Endodermal cell (in vitro differentiated cells): ENCODE measurements around the gene ELAVL3. TPM values are rescaled to one million over a fixed set of nuclear protein-coding genes. Genes with fewer than 3 reads are reported as not detected.
A peak's percentile ranks its signal among the peaks of the same experiment; 100 is the strongest.

ENCODE experiments used
- DNase-seq: peaks from one replicate; pipeline ENCODE4 v3.0.0-alpha.2; 2017
- H3K27ac ChIP-seq: 2 replicates; pipeline ENCODE4 v1.5.1; 2013; ENCODE audit warnings: mild to moderate bottlenecking, low read depth, low read length, moderate library complexity
- H3K27me3 ChIP-seq: 2 replicates; pipeline ENCODE4 v1.6.1; 2013; ENCODE audit warnings: mild to moderate bottlenecking, low read length, moderate library complexity; ENCODE audit not compliant: insufficient read depth, control insufficient read depth, poor library complexity, severe bottlenecking
- H3K36me3 ChIP-seq: 2 replicates; pipeline ENCODE4 v1.7.0; 2013; ENCODE audit warnings: mild to moderate bottlenecking, low read length, moderate library complexity; ENCODE audit not compliant: control insufficient read depth, insufficient read depth
- H3K4me1 ChIP-seq: one replicate; pipeline ENCODE4 v1.7.0; 2013; ENCODE audit warnings: low read length; ENCODE audit not compliant: control insufficient read depth, insufficient read depth
- H3K4me3 ChIP-seq: 2 replicates; pipeline ENCODE4 v1.5.1; 2013; ENCODE audit warnings: mild to moderate bottlenecking, low read length, moderate library complexity
- H3K9ac ChIP-seq: 2 replicates; pipeline ENCODE4 v1.6.1; 2013; ENCODE audit warnings: mild to moderate bottlenecking, low read length, moderate library complexity; ENCODE audit not compliant: poor library complexity, severe bottlenecking; ENCODE audit errors: extremely low read depth
- H3K9me3 ChIP-seq: 2 replicates; pipeline ENCODE4 v1.6.1; 2013; ENCODE audit warnings: mild to moderate bottlenecking, low read length, moderate library complexity; ENCODE audit not compliant: control insufficient read depth
- H3K27ac Mint-ChIP-seq: 2 replicates; pipeline ENCODE4 v1.8.0; 2020; ENCODE audit warnings: mixed read lengths
- H3K27me3 Mint-ChIP-seq: 2 replicates; pipeline ENCODE4 v1.8.0; 2021; ENCODE audit warnings: mild to moderate bottlenecking, mixed read lengths; ENCODE audit not compliant: insufficient read depth
- H3K36me3 Mint-ChIP-seq: 2 replicates; pipeline ENCODE4 v1.8.0; 2020; ENCODE audit warnings: low read depth, mixed read lengths
- H3K4me1 Mint-ChIP-seq: 2 replicates; pipeline ENCODE4 v1.8.0; 2020; ENCODE audit warnings: mixed read lengths
- H3K4me3 Mint-ChIP-seq: 2 replicates; pipeline ENCODE4 v1.8.0; 2020; ENCODE audit warnings: mild to moderate bottlenecking, moderate library complexity, mixed read lengths
- H3K9me3 Mint-ChIP-seq: 2 replicates; pipeline ENCODE4 v1.8.0; 2020; ENCODE audit warnings: mild to moderate bottlenecking, mixed read lengths
- CTCF ChIP-seq: fragments of 200-600 bp; sonication (generic); conservative IDR thresholded peaks from 2 replicates; pipeline ENCODE4 v1.5.0; 2021; ENCODE audit warnings: antibody characterized with exemption, mild to moderate bottlenecking
- WGBS, 2 experiments: methylation state at CpG; one replicate each; pipeline versions ENCODE4 v1.1.5 to v1.1.7; 2013; ENCODE audit warnings: missing lambda C conversion rate in 2 of 2, mixed read lengths in 1 of 2; ENCODE audit not compliant: insufficient coverage in 1 of 2, insufficient read length in 1 of 2; 5-methylcytosine and 5-hydroxymethylcytosine counted together
- total RNA-seq, 2 donors: library from RNA; stranded (reverse); fragmentation: NEBNext Ultra II Directional in 1 of 2; extraction: Animal tissue kit (Norgen Biotek cat#: 25700) in 1 of 2; gene quantifications; 2 replicates in 1 of 2; 3 replicates in 1 of 2; pipeline ENCODE4 v1.2.1, GENCODE V29; 2021

The ELAVL3 gene
- total RNA-seq, 2 donors from 2014 or later = 0.55 TPM; not detected in 1

- H3K36me3 Mint-ChIP-seq = peaks cover 29% of the 10 kb centered on the region
- Histone ChIP-seq H3K36me3 (peaks cover 47% of the 10 kb centered on the region), H3K9me3 (no peaks in the 10 kb centered on the region), H3K4me1 (no peaks in the 10 kb centered on the region), H3K4me3 (no peak overlapping the region), H3K27me3 (no peaks in the 10 kb centered on the region), H3K27ac (no peak overlapping the region), H3K9ac (no peak overlapping the region)
- no peak for TF ChIP-seq CTCF
- H3K9me3 Mint-ChIP-seq = no peaks in the 10 kb centered on the region
- H3K4me3 Mint-ChIP-seq = no peak overlapping the region
- H3K27me3 Mint-ChIP-seq = no peaks in the 10 kb centered on the region
- no peak overlapping the region for H3K27ac Mint-ChIP-seq
- H3K4me1 Mint-ChIP-seq = peaks cover 4% of the 10 kb centered on the region
- WGBS, 2 experiments = 96 to 100% methylated on average over 4 to 13 of the region's 13 CpGs
- DNase-seq = no peak
Observed at GRCh38 chr19:11448410-11448809, 32.4 kb downstream of the ELAVL3 start.

- H3K27ac Mint-ChIP-seq = no peak overlapping the region
- no peak for DNase-seq
- no peaks in the 10 kb centered on the region for H3K9me3 Mint-ChIP-seq
- Histone ChIP-seq H3K9ac (no peak overlapping the region), H3K9me3 (no peaks in the 10 kb centered on the region), H3K4me1 (no peaks in the 10 kb centered on the region), H3K27ac (no peak overlapping the region), H3K27me3 (no peaks in the 10 kb centered on the region), H3K4me3 (no peak overlapping the region), H3K36me3 (peaks cover 49% of the 10 kb centered on the region)
- WGBS, 2 experiments = 96 to 97% methylated on average over 11 to 35 of the region's 35 CpGs
- no peak overlapping the region for H3K4me3 Mint-ChIP-seq
- peaks cover 33% of the 10 kb centered on the region for H3K36me3 Mint-ChIP-seq
- H3K4me1 Mint-ChIP-seq = peaks cover 3% of the 10 kb centered on the region
- no peak for TF ChIP-seq CTCF
- no peaks in the 10 kb centered on the region for H3K27me3 Mint-ChIP-seq
Observed at GRCh38 chr19:11447347-11448262, 33.2 kb downstream of the ELAVL3 start.

GRCh38 chr19:11446652-11447301, 34.1 kb downstream of the ELAVL3 start:
- Histone ChIP-seq H3K4me3 (no peak overlapping the region), H3K4me1 (no peaks in the 10 kb centered on the region), H3K27ac (no peak overlapping the region), H3K9me3 (no peaks in the 10 kb centered on the region), H3K36me3 (peaks cover 57% of the 10 kb centered on the region), H3K9ac (no peak overlapping the region), H3K27me3 (no peaks in the 10 kb centered on the region)
- Mint-ChIP-seq H3K27ac (peak overlapping the region; percentile 27), H3K27me3 (no peaks in the 10 kb centered on the region), H3K36me3 (peaks cover 40% of the 10 kb centered on the region), H3K9me3 (no peaks in the 10 kb centered on the region), H3K4me3 (no peak overlapping the region), H3K4me1 (no peaks in the 10 kb centered on the region)
- WGBS, 2 experiments = 82 to 86% methylated on average over 2 to 19 of the region's 23 CpGs
- DNase-seq = peak; percentile 91
- peak; percentile 91 for TF ChIP-seq CTCF
